Transverse colon (tissue), 4 donors: ENCODE results near the gene CCDC198. TPM values are rescaled to one million over a fixed set of nuclear protein-coding genes. Genes with fewer than 3 reads are reported as not detected.

ENCODE experiments used
- DNase-seq: peaks from one replicate; pipeline ENCODE4 v3.0.0-alpha.2; 2019
- H3K27ac ChIP-seq, 4 donors: fragments of 200-600 bp; sonication (generic); 2 replicates each; pipeline ENCODE4 v1.5.1; 2016 to 2018; ENCODE audit warnings: inconsistent platforms in 4 of 4
- H3K27me3 ChIP-seq: fragments of 200-600 bp; sonication (generic); 2 replicates; pipeline ENCODE4 v1.5.1; 2017; ENCODE audit warnings: inconsistent platforms
- H3K36me3 ChIP-seq, 4 donors: fragments of 200-600 bp; sonication (generic); 2 replicates each; pipeline ENCODE4 v1.5.1; 2017 to 2019; ENCODE audit warnings: inconsistent platforms in 4 of 4
- H3K4me1 ChIP-seq, 4 donors: fragments of 200-600 bp; sonication (generic); 2 replicates each; pipeline ENCODE4 v1.5.1; 2017 to 2020; ENCODE audit warnings: inconsistent platforms in 4 of 4
- H3K4me3 ChIP-seq, 4 donors: fragments of 200-600 bp; sonication (generic); 1 replicate in 1 of 4; 2 replicates in 3 of 4; pipeline versions ENCODE4 v1.5.1 to v1.6.1; 2017 to 2019; ENCODE audit warnings: inconsistent platforms in 4 of 4
- H3K9me3 ChIP-seq, 2 donors: fragments of 200-600 bp; sonication (generic); 2 replicates each; pipeline ENCODE4 v1.5.1; 2017 to 2019; ENCODE audit warnings: inconsistent platforms in 2 of 2
- EP300 ChIP-seq: sonication (generic); formaldehyde crosslinking; IDR thresholded peaks from one replicate; pipeline ENCODE4 v1.6.1; 2017; ENCODE audit warnings: antibody characterized with exemption, low read depth
- POLR2A ChIP-seq: fragments of 450-650 bp; IDR thresholded peaks from one replicate; pipeline ENCODE4 v1.6.1; 2016; ENCODE audit warnings: antibody characterized with exemption, mild to moderate bottlenecking, moderate library complexity
- POLR2AphosphoS5 ChIP-seq, 3 donors: sonication (generic); formaldehyde crosslinking; IDR thresholded peaks; one replicate each; pipeline ENCODE4 v1.6.1; 2016; ENCODE audit warnings: antibody characterized with exemption in 3 of 3
- WGBS, 2 donors: methylation state at CpG; one replicate each; pipeline ENCODE4 v1.1.5; 2018; ENCODE audit warnings: low coverage in 1 of 2; 5-methylcytosine and 5-hydroxymethylcytosine counted together
- in situ Hi-C, 4 donors: fragments of 200-750 bp; cut with MboI; loops; one replicate each; pipeline versions ENCODE4 v1.15.0 to v1.15.1; 2017; ENCODE audit warnings: low sequenced_read_pairs in 3 of 4, low pct_ligation_motif_present in 1 of 4, low pct_unique_long_range_greater_than_20kb in 1 of 4
- intact Hi-C: fragments of 100-400 bp; cut with DNase I; formaldehyde crosslinking; loops from one replicate; pipeline ENCODE4 v1.15.1; 2023; ENCODE audit warnings: low total_unique reads
- total RNA-seq, 4 donors: library from RNA; depleted of rRNA; stranded (reverse); fragments of >200 nt; gene quantifications; one replicate each; pipeline ENCODE4 v1.1.0, GENCODE V29; 2016
- TF ChIP-seq, protein P1 (sequence below), 5 experiments: fragments of 200-600 bp in 3 of 5; fragments of 450-650 bp in 2 of 5; sonication (generic) in 3 of 5; IDR thresholded peaks; 1 replicate in 2 of 5; 2 replicates in 3 of 5; pipeline ENCODE4 v1.5.1; 2016 to 2017; ENCODE audit warnings: antibody characterized with exemption in 5 of 5, inconsistent platforms in 3 of 5, mild to moderate bottlenecking in 2 of 5, moderate library complexity in 1 of 5

Gene CCDC198, protein sequence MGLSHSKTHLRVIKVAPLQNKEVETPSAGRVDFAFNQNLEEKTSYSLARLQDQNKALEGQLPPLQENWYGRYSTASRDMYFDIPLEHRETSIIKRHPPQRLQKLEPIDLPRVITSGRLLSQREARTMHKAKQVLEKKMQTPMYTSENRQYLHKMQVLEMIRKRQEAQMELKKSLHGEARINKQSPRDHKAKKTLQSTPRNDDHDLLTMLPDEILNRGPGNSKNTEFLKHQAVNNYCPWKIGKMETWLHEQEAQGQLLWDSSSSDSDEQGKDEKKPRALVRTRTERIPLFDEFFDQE
- not detected for total RNA-seq

DNA sequence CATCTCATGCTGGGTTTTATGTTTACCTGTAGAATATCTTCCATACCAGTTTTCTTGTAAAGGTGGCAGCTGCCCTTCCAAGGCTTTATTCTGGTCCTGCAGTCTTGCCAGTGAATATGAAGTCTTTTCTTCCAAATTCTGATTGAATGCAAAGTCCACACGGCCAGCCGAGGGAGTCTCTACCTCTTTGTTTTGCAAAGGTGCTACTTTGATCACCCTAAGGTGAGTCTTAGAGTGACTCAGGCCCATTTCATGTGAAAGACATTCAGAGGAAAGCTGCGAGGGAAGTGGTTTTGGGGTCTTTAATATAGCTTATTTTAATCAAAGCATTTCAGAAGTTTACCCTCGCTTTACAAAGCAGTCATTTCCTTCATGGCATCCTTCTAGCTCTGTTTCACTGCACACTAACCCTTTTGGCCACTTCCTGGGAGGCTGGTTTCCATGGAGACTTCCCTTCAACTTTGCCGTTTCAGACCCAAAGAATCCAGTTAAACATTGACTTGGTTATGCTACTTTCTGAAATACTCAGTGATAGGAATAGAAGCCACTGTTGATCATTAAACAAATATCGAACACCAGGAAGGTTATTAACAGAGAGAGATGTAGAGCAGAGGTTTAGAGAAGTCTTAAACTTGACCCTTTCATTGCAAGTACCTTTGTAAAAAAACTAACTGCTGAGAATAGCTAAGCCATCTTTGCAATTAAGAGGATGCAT is at the start of gene CCDC198:
TSS of gene CCDC198 (minus strand) at position 391 of the 715 bp plus-strand sequence. CDS start at position 249, 142 bp downstream.
- H3K4me3 ChIP-seq, result no peak within 1 kb of the TSS
- WGBS, 2 donors, result 16 to 37% methylated on average over 5 to 6 of the region's 6 CpGs
- intact Hi-C loops, result no loop called here
- in situ Hi-C loops, result loop anchor here in 1 of 4 donors (25.0 kb wide), 1 partner anchor 569 kb away; no protein-coding TSS in a partner anchor
- H3K27me3 ChIP-seq, result no peaks in the 10 kb centered on the region
- no peaks in the 10 kb centered on the region for H3K4me1 ChIP-seq
- H3K36me3 ChIP-seq, result no peaks in the 10 kb centered on the region
- no peak for DNase-seq
- TF ChIP-seq POLR2AphosphoS5 (IDR thresholded peaks at IDR 0.05) (no peak), POLR2A (no peak), EP300 (no peak)
- TF ChIP-seq, protein P1, sequence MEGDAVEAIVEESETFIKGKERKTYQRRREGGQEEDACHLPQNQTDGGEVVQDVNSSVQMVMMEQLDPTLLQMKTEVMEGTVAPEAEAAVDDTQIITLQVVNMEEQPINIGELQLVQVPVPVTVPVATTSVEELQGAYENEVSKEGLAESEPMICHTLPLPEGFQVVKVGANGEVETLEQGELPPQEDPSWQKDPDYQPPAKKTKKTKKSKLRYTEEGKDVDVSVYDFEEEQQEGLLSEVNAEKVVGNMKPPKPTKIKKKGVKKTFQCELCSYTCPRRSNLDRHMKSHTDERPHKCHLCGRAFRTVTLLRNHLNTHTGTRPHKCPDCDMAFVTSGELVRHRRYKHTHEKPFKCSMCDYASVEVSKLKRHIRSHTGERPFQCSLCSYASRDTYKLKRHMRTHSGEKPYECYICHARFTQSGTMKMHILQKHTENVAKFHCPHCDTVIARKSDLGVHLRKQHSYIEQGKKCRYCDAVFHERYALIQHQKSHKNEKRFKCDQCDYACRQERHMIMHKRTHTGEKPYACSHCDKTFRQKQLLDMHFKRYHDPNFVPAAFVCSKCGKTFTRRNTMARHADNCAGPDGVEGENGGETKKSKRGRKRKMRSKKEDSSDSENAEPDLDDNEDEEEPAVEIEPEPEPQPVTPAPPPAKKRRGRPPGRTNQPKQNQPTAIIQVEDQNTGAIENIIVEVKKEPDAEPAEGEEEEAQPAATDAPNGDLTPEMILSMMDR (IDR thresholded peaks at IDR 0.05), result no peak
- H3K9me3 ChIP-seq, result no peaks in the 10 kb centered on the region
- no peak within 1 kb of the TSS for H3K27ac ChIP-seq

DNA sequence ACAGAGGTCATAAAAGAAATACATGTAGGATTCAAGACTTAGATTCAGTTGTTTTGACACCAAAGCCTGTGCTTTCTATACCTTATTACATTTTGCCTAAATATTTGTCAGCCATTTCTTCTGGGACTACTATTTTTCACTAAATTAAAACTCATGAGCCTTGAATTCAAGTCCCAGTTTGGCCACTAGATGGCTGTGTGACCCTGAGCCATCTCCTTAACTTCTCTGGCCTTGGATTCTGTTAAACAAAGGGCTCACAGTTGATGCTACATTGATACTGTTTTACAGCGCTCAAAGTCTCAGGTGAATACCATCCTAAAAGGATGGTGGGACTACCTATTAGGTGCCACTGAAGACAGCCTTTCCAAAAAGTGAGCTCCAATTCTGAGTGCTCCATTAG is 39.6 kb upstream of the CCDC198 start:
- no peak for TF ChIP-seq POLR2AphosphoS5 (IDR thresholded peaks at IDR 0.05)
- TF ChIP-seq, protein P1 (IDR thresholded peaks at IDR 0.05), result peak in 2 of 5 experiments; percentile 7 to 15
- Histone ChIP-seq H3K4me1 (no peaks in the 10 kb centered on the region), H3K27me3 (no peaks in the 10 kb centered on the region), H3K9me3 (no peaks in the 10 kb centered on the region), H3K36me3 (no peaks in the 10 kb centered on the region), H3K4me3 (no peak overlapping the region), H3K27ac (no peak overlapping the region)
- 67 to 85% methylated on average over 1 of the region's 1 CpG for WGBS, 2 donors
- DNase-seq, result no peak
- in situ Hi-C loops (no loop called here), intact Hi-C loops (no loop called here)

DNA sequence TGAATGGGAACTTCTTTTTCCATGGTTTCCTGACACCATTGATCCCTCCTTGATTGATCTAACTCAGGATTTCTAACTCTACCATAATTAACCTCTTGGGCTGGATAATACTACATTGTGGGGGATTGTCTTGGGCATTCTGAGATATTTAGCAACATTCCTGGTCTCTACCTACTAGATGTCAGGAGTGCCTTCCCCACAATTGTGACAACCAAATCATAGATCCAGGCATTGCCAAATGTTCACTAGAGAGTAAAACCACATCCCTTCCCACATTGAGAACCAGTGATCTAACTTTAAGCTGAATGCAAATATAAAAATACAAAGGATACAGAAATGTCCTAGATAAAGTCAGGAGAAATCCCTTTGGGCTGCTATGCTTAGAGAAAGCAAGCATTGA is 36.9 kb upstream of the CCDC198 start:
- in situ Hi-C loops, result no loop called here
- Histone ChIP-seq H3K9me3 (peaks cover 0 to 3% of the 10 kb centered on the region in 2 donors), H3K27me3 (no peaks in the 10 kb centered on the region), H3K27ac (no peak overlapping the region), H3K4me3 (no peak overlapping the region), H3K4me1 (no peaks in the 10 kb centered on the region), H3K36me3 (no peaks in the 10 kb centered on the region)
- TF ChIP-seq EP300, result no peak
- TF ChIP-seq, protein P1 (IDR thresholded peaks at IDR 0.05), result no peak
- TF ChIP-seq POLR2AphosphoS5 (IDR thresholded peaks at IDR 0.05), result no peak
- no peak for TF ChIP-seq POLR2A
- intact Hi-C loops, result no loop called here
- DNase-seq, result no peak

DNA sequence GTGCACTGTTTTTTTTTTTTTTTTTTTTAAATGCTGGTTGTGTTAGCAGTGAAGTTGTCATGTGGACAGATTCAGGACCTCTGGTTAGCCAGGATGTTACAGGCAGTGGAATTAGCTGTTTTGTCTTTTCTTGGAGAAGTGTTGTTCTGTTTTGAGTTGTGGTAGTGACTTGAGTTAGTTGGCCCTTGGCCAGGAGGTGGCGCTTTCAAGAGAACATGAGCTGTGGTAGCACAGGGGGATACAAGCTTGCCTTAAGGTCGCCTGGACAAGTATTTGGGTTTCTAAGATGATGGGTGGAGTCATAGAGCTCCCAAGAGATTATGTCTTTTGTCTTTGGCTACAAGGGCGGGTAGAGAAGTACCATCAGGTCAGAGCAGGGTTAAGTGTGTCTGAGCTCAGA is 33.3 kb upstream of the CCDC198 start:
- DNase-seq, result no peak
- H3K27ac ChIP-seq, result no peak overlapping the region
- intact Hi-C loops (no loop called here), in situ Hi-C loops (no loop called here)
- TF ChIP-seq POLR2AphosphoS5 (IDR thresholded peaks at IDR 0.05) (no peak), POLR2A (no peak), EP300 (no peak)
- TF ChIP-seq, protein P1 (IDR thresholded peaks at IDR 0.05), result no peak
- H3K27me3 ChIP-seq, result no peaks in the 10 kb centered on the region
- peaks cover 0 to 8% of the 10 kb centered on the region in 2 donors for H3K9me3 ChIP-seq
- H3K4me1 ChIP-seq, result no peaks in the 10 kb centered on the region
- 61% methylated on average over 3 of the region's 3 CpGs; no CpG with 5 or more reads in 1 of the 2 donors for WGBS, 2 donors
- no peak overlapping the region for H3K4me3 ChIP-seq
- no peaks in the 10 kb centered on the region for H3K36me3 ChIP-seq
